ENCODE results near the gene OR14A16.

Gene OR14A16

DNA sequence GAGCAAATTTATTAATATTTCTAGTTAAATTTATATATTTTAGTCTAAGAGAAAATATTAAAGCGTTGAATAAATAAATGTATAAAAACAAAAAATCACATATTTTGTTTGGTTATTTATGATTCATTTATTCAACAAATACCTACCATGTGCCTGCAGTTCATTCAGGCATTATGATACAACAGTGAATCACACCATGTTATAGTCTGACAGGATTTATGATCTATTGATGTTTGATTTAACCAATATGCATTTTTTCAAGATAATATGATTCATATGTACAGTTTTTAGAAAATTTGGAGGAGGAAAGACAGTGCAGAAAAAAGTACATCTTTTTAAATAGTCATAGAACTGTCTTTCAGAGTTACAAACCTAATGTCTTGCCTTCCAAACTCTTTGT is 25.7 kb upstream of the OR14A16 start:
- TF ChIP-seq CEBPB (IDR thresholded peaks at IDR 0.05): no peak
- no peak for TF ChIP-seq EP300 (IDR thresholded peaks at IDR 0.05; ENCODE audit: borderline replicate concordance)
- no peak for TF ChIP-seq YY1 (IDR thresholded peaks at IDR 0.05; ENCODE audit: low read depth)
- TF ChIP-seq, protein P1, sequence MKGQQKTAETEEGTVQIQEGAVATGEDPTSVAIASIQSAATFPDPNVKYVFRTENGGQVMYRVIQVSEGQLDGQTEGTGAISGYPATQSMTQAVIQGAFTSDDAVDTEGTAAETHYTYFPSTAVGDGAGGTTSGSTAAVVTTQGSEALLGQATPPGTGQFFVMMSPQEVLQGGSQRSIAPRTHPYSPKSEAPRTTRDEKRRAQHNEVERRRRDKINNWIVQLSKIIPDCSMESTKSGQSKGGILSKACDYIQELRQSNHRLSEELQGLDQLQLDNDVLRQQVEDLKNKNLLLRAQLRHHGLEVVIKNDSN (IDR thresholded peaks at IDR 0.05): no peak
- no peak for TF ChIP-seq ZBTB7A (IDR thresholded peaks at IDR 0.05; ENCODE audit: low read depth)
- TF ChIP-seq TEAD4 (IDR thresholded peaks at IDR 0.05): no peak
- no peak for TF ChIP-seq NFIC (IDR thresholded peaks at IDR 0.05)
- TF ChIP-seq CREB1 (IDR thresholded peaks at IDR 0.05; ENCODE audit: low read depth): no peak
- TF ChIP-seq TCF12 (IDR thresholded peaks at IDR 0.05; ENCODE audit: low read depth): no peak
- no peak for TF ChIP-seq EGR1 (IDR thresholded peaks at IDR 0.05)
- no peak for TF ChIP-seq RAD21 (IDR thresholded peaks at IDR 0.05; ENCODE audit: low read depth)
- TF ChIP-seq, protein P2, sequence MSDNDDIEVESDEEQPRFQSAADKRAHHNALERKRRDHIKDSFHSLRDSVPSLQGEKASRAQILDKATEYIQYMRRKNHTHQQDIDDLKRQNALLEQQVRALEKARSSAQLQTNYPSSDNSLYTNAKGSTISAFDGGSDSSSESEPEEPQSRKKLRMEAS (IDR thresholded peaks at IDR 0.05): no peak
- TF ChIP-seq TAF1 (IDR thresholded peaks at IDR 0.05; ENCODE audit: low read depth): no peak

DNA sequence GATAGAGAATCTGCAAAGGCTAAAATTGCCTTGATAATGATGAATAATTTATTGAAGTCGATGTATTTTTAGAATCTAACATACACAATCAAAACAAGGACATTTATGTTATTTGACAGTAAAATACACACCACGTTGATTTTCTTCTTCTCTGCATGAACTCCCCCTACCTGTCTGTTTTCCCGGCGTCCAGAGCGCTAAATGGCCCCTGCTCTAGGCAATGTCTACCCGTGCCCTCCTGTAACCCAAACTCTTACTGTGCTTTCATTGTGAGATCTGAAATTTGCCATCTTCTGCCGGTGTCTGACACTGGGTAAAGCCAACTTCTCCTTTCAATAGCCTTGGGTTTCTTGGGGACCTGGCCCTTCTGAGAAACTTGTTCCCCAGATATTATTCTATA is 24.4 kb upstream of the OR14A16 start:
- no peak for TF ChIP-seq TAF1 (IDR thresholded peaks at IDR 0.05; ENCODE audit: low read depth)
- TF ChIP-seq TCF12 (IDR thresholded peaks at IDR 0.05; ENCODE audit: low read depth): no peak
- no peak for TF ChIP-seq ZBTB7A (IDR thresholded peaks at IDR 0.05; ENCODE audit: low read depth)
- TF ChIP-seq, protein P1 (IDR thresholded peaks at IDR 0.05): no peak
- no peak for TF ChIP-seq CEBPB (IDR thresholded peaks at IDR 0.05)
- TF ChIP-seq EGR1 (IDR thresholded peaks at IDR 0.05): no peak
- no peak for TF ChIP-seq TEAD4 (IDR thresholded peaks at IDR 0.05)
- no peak for TF ChIP-seq CREB1 (IDR thresholded peaks at IDR 0.05; ENCODE audit: low read depth)

DNA sequence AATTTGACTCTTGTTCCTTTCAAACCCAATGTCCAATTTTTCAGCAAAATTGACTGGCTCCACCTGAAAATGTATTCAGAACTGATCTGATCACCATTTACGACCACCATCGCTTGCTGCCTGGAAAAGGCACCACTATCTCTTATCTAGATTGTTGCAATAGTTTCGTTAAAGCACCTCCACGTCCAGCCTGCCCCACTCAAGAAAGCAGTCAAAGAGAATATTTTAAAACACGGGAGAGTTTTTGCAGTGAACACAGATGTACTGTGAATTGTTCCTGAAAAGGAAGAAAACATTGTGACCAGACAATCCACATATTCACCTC is 21.7 kb upstream of the OR14A16 start:
- TF ChIP-seq FOXM1 (IDR thresholded peaks at IDR 0.05; ENCODE audit: borderline replicate concordance, low read depth) (no peak), CREB1 (IDR thresholded peaks at IDR 0.05; ENCODE audit: low read depth) (no peak), RAD21 (IDR thresholded peaks at IDR 0.05; ENCODE audit: low read depth) (no peak), NFIC (IDR thresholded peaks at IDR 0.05) (no peak), YY1 (IDR thresholded peaks at IDR 0.05; ENCODE audit: low read depth) (no peak), CEBPB (IDR thresholded peaks at IDR 0.05) (no peak), EGR1 (IDR thresholded peaks at IDR 0.05) (no peak), ZBTB7A (IDR thresholded peaks at IDR 0.05; ENCODE audit: low read depth) (no peak), TEAD4 (IDR thresholded peaks at IDR 0.05) (no peak), TAF1 (IDR thresholded peaks at IDR 0.05; ENCODE audit: low read depth) (no peak), TCF12 (IDR thresholded peaks at IDR 0.05; ENCODE audit: low read depth) (no peak), EP300 (IDR thresholded peaks at IDR 0.05; ENCODE audit: borderline replicate concordance) (no peak)
- TF ChIP-seq, protein P2 (IDR thresholded peaks at IDR 0.05): no peak
- TF ChIP-seq, protein P1 (IDR thresholded peaks at IDR 0.05): no peak
- TF ChIP-seq, protein P3, sequence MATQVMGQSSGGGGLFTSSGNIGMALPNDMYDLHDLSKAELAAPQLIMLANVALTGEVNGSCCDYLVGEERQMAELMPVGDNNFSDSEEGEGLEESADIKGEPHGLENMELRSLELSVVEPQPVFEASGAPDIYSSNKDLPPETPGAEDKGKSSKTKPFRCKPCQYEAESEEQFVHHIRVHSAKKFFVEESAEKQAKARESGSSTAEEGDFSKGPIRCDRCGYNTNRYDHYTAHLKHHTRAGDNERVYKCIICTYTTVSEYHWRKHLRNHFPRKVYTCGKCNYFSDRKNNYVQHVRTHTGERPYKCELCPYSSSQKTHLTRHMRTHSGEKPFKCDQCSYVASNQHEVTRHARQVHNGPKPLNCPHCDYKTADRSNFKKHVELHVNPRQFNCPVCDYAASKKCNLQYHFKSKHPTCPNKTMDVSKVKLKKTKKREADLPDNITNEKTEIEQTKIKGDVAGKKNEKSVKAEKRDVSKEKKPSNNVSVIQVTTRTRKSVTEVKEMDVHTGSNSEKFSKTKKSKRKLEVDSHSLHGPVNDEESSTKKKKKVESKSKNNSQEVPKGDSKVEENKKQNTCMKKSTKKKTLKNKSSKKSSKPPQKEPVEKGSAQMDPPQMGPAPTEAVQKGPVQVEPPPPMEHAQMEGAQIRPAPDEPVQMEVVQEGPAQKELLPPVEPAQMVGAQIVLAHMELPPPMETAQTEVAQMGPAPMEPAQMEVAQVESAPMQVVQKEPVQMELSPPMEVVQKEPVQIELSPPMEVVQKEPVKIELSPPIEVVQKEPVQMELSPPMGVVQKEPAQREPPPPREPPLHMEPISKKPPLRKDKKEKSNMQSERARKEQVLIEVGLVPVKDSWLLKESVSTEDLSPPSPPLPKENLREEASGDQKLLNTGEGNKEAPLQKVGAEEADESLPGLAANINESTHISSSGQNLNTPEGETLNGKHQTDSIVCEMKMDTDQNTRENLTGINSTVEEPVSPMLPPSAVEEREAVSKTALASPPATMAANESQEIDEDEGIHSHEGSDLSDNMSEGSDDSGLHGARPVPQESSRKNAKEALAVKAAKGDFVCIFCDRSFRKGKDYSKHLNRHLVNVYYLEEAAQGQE (IDR thresholded peaks at IDR 0.05; ENCODE audit: low read depth): no peak

DNA sequence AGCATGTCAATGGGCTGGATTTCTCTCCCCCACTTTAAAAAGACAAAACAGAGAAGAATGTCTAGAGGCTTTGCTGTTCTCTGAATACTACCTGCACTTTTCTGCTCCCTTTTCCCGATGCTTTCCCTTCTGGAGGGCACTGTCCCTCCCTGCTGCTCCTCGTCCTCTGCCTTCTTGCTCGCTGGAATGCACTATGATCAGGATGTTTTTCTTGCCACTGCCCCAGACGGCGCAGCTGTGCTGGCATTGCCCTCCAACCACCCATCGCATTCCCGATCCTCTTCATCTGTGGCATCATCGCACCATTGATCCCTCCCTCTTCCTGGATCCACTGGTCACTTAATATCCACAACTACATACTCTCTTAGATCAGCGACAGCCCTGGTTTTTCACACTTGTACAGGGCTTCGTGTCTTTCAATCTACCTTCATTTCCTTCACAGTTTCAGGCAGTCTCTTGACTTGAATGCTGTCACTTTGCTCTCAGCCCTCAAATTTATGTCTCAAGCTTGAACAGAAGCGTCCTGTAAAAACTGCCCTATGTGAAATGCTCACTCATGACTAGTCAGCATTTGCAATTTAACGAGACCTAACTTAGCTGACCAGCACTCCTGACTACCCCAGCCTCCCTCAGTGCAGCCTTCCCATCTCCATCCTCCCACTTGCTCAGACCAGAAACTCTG is 21.2 kb upstream of the OR14A16 start:
- TF ChIP-seq, protein P3 (IDR thresholded peaks at IDR 0.05; ENCODE audit: low read depth): no peak
- no peak for TF ChIP-seq TEAD4 (IDR thresholded peaks at IDR 0.05)
- TF ChIP-seq, protein P2 (IDR thresholded peaks at IDR 0.05): no peak
- no peak for TF ChIP-seq RAD21 (IDR thresholded peaks at IDR 0.05; ENCODE audit: low read depth)

DNA sequence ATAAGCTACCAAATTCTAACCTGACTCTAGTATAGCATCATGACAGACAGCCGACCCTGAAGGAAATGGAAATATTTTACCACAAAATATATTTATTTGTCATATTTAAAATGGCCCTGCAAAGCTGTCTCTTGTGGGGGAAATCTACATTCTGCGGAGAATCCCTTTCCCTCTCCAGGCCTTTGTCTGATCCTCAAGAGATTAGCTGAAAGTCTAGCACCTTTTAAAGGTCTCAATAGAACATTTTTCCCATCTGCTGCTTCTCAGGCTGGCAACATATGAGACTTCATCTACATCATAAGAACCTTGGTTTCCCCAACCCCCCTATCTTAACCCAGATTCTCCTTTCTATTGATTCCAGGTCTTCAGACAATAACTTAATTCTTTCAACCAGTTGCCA is 19.5 kb upstream of the OR14A16 start:
- TF ChIP-seq, protein P1 (IDR thresholded peaks at IDR 0.05): no peak
- TF ChIP-seq EGR1 (IDR thresholded peaks at IDR 0.05): no peak
- TF ChIP-seq RAD21 (IDR thresholded peaks at IDR 0.05; ENCODE audit: low read depth): no peak
- no peak for TF ChIP-seq FOXM1 (IDR thresholded peaks at IDR 0.05; ENCODE audit: borderline replicate concordance, low read depth)
- no peak for TF ChIP-seq ZBTB7A (IDR thresholded peaks at IDR 0.05; ENCODE audit: low read depth)
- no peak for TF ChIP-seq TEAD4 (IDR thresholded peaks at IDR 0.05)
